ENCODE results near the gene GALK2. TPM values are rescaled to one million over a fixed set of nuclear protein-coding genes. Genes with fewer than 3 reads are reported as not detected.

Gene GALK2
- total RNA-seq, 1 experiment from 2014 or later: 13.7 TPM

DNA sequence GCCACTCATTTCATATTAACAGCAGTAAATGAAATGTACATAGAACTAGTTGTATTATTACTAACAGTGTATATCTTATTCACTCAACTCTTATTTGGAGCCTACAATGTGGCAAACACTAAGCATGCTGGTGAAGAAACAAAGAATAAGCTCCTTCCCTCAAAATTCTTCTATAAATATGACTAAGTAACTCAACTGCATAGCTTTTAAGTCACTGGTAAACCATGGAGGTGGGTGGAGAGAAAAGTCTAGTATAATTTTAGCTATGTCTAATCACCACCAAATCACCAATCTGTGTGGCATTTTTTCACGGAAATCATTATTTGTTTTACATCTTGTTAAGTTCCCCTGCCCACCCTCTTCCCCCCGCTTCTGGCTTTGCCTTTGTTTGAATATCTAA lies 32.2 kb upstream of the GALK2 start:
- H3K4me1 ChIP-seq (ENCODE audit: insufficient read depth, low read length): no peaks in the 10 kb centered on the region
- no peak overlapping the region for H2BK120ac ChIP-seq (ENCODE audit: low read depth, low read length, poor library complexity, severe bottlenecking)
- Mint-ChIP-seq H3K4me1 (no peaks in the 10 kb centered on the region), H3K36me3 (ENCODE audit: insufficient read depth in 1 of 3, low read depth in 3 of 3) (peaks cover 26 to 73% (median 67%) of the 10 kb centered on the region in 3 experiments; a peak in 6 of 7 replicates), H3K27me3 (ENCODE audit: low read depth) (no peaks in the 10 kb centered on the region), H3K27ac (no peak overlapping the region), H3K9me3 (no peaks in the 10 kb centered on the region), H3K4me3 (no peak overlapping the region)
- no peak for DNase-seq
- no peak overlapping the region for H2BK15ac ChIP-seq (ENCODE audit: low read depth, low read length)
- no peaks in the 10 kb centered on the region for H3K9me3 ChIP-seq (ENCODE audit: control insufficient read depth, low read depth, low read length)
- no CpG with 5 or more reads among the region's 2 CpGs for WGBS (ENCODE audit: extremely low coverage, insufficient read length, low lambda C conversion rate)
- H3K79me2 ChIP-seq (ENCODE audit: insufficient read depth, low read length): no peaks in the 10 kb centered on the region; the same call in 1 of the 2 replicates
- H3K9ac ChIP-seq (ENCODE audit: extremely low read depth, insufficient read length, low read length): no peak overlapping the region
- no peaks in the 10 kb centered on the region for H3K79me1 ChIP-seq (ENCODE audit: insufficient read depth, low read depth, low read length, poor library complexity, severe bottlenecking)
- TF ChIP-seq, protein P1, sequence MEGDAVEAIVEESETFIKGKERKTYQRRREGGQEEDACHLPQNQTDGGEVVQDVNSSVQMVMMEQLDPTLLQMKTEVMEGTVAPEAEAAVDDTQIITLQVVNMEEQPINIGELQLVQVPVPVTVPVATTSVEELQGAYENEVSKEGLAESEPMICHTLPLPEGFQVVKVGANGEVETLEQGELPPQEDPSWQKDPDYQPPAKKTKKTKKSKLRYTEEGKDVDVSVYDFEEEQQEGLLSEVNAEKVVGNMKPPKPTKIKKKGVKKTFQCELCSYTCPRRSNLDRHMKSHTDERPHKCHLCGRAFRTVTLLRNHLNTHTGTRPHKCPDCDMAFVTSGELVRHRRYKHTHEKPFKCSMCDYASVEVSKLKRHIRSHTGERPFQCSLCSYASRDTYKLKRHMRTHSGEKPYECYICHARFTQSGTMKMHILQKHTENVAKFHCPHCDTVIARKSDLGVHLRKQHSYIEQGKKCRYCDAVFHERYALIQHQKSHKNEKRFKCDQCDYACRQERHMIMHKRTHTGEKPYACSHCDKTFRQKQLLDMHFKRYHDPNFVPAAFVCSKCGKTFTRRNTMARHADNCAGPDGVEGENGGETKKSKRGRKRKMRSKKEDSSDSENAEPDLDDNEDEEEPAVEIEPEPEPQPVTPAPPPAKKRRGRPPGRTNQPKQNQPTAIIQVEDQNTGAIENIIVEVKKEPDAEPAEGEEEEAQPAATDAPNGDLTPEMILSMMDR (conservative IDR thresholded peaks at IDR 0.05): no peak
- no peak overlapping the region for H2BK20ac ChIP-seq (ENCODE audit: low read depth, low read length, poor library complexity, severe bottlenecking)
- H4K8ac ChIP-seq (replicated peaks; ENCODE audit: insufficient read length, low read depth, low read length): no peak overlapping the region
- H3K27ac ChIP-seq (ENCODE audit: insufficient read length, low read depth, low read length): no peak overlapping the region
- no peak overlapping the region for H3K4me2 ChIP-seq (ENCODE audit: insufficient read depth, insufficient read length, low read length)
- no peak overlapping the region for H3K4ac ChIP-seq (ENCODE audit: low read depth, low read length)
- H4K5ac ChIP-seq (ENCODE audit: insufficient read length, low read depth, low read length): no peak overlapping the region
- H3K56ac ChIP-seq (ENCODE audit: insufficient read length, low read depth, low read length): no peak overlapping the region
- H2AK5ac ChIP-seq (ENCODE audit: insufficient read length, low read length): no peak overlapping the region
- no peak overlapping the region for H3T11ph ChIP-seq (ENCODE audit: low read length)
- H2BK5ac ChIP-seq (ENCODE audit: insufficient read length, low read length): no peak overlapping the region
- H3K23me2 ChIP-seq (ENCODE audit: insufficient read length, low read depth, low read length, poor library complexity, severe bottlenecking): no peaks in the 10 kb centered on the region
- H4K91ac ChIP-seq (ENCODE audit: insufficient read length, low read depth, low read length): no peak overlapping the region
- H3K18ac ChIP-seq (ENCODE audit: insufficient read length, low read depth, low read length): no peak overlapping the region
- H3K27me3 ChIP-seq (ENCODE audit: insufficient read depth, low read length): no peaks in the 10 kb centered on the region
- H2AFZ ChIP-seq (ENCODE audit: low read length): no peak overlapping the region
- H3K23ac ChIP-seq (ENCODE audit: insufficient read length, low read depth, low read length): no peak overlapping the region
- H3K14ac ChIP-seq (ENCODE audit: insufficient read depth, low read length): no peak overlapping the region
- no peaks in the 10 kb centered on the region for H4K20me1 ChIP-seq (ENCODE audit: control insufficient read depth, insufficient read depth, insufficient read length)
- no peak overlapping the region for H2BK12ac ChIP-seq (ENCODE audit: insufficient read length, low read depth, low read length)
